Measurements from ENCODE around the gene MARCHF6.
A peak's percentile ranks its signal among the peaks of the same experiment; 100 is the strongest.

MARCHF6 gene

DNA sequence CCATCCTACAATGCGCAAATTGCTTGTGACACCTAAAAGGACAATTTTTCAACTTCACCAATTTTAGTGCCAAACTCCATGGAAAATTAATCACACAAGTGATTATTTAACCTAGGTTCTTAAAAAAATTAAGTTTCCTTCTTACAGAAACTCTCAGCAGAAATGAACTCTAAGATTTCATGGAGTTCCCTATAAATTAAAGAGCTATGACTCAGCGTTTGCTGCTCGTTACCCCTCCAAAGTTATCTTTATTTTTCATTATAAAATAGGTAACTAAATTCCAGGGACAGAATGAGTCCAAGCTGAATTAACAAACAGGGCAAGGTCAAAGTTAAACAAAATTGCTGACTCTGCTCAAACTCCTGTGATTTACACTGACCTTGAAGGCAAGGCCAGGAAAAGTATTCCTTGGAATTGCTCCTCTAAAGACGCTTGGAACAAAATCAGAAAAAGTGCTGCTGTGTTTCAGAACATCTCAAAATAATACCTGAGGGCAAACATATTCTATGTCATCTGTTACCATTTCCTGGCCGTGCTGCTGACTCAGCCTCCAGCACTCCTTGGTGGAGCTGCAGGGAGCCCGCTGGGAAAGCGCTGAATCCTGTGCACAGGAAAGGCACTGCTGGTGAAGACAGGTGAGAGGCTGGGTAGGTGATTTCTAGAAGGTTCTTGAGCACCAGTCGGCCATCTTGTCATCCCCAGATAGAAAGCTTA is 43.3 kb upstream of the MARCHF6 start:
- TF ChIP-seq, protein P1, sequence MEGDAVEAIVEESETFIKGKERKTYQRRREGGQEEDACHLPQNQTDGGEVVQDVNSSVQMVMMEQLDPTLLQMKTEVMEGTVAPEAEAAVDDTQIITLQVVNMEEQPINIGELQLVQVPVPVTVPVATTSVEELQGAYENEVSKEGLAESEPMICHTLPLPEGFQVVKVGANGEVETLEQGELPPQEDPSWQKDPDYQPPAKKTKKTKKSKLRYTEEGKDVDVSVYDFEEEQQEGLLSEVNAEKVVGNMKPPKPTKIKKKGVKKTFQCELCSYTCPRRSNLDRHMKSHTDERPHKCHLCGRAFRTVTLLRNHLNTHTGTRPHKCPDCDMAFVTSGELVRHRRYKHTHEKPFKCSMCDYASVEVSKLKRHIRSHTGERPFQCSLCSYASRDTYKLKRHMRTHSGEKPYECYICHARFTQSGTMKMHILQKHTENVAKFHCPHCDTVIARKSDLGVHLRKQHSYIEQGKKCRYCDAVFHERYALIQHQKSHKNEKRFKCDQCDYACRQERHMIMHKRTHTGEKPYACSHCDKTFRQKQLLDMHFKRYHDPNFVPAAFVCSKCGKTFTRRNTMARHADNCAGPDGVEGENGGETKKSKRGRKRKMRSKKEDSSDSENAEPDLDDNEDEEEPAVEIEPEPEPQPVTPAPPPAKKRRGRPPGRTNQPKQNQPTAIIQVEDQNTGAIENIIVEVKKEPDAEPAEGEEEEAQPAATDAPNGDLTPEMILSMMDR (conservative IDR thresholded peaks at IDR 0.05), result no peak
- H3K27ac ChIP-seq, result peak overlapping the region; percentile 43

DNA sequence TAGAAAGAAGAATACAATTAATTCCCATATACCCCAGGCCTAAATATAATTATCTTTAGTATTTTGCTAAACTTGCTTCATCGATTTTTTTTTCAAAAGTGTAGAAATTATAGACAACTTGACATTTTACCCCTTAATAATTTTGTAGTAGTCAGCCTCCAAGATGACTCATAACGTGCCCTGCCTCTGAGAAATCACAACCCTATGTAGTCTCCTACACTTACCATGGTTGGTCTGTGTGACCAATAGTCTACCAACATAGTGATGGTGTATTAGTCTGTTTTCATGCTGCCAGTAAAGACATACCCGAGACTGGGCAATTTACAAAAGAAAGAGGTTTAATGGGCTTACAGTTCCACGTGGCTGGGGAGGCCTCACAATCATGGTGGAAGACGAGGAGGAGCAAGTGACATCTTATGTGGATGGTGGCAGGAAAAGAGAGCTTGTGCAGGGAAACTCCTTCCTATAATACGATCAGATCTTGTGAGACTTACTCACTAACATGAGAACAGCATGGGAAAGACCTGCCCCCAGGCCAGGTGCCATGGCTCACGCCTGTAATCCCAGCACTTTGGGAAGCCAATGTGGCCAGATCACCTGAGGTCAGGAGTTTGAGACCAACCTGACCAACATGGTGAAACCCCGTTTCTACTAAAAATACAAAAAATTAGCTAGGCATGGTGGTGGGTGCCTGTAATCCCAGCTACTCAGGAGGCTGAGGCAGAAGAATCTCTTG is 42.5 kb upstream of the MARCHF6 start:
- peak overlapping the region; percentile 43 for H3K27ac ChIP-seq

DNA sequence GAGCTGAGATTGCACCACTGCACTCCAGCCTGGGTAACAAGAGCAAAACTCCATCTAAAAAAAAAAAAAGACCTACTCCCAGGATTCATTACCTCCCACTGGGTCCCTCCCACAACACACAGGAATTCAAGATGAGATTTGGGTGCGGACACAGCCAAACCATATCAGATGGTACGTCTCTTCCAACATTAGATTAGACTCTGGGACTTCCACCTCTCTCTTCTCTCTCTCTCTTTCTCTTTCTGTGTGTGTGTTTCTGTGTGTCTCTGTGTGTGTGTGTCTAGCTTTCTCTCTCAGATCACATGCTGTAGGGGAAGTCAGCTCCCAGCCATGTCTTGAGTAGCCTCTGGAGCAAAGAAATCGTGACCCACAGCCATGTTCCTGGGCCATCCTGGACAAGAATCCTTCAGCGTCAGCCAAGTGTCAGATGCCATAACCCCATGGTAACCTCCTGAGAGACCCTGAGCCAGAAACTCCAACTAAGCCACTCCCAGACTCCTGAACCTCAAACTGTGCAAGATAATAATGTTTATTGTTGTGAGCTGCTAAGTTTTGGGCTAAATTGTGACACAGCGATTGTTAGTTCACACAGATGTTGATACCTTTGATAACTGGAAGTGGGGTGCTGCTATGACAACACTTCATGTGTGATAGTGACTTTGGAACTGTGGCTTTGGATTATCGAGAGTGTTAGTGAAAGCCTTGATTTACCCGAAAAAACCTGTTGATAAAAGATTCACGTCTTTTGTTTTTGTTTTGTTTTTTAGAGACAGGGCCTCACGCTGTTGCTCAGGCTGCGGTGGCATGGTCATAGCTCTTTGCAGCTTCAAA is 41.7 kb upstream of the MARCHF6 start:
- TF ChIP-seq, protein P1 (conservative IDR thresholded peaks at IDR 0.05), result no peak
- H3K27ac ChIP-seq, result no peak overlapping the region; the same call in 1 of the 2 replicates

DNA sequence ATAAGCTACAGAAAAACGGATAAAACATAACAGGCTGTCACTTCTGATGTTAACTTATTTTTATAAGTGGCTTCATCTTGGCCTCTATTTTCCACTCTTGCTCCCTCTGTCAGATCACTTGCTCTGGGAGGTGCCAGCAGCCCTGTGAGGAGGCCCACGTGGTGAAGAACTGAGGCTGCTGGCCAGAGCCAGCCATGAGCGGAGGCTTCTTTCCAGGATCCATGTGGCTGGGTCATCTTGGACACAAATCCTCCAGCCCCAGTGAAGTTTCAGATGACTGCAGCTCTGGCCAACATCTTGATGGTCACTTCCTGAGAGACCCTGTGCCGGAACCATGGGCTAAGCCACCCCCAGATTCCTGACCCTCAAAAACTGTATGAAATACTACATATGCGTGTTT is 38.3 kb upstream of the MARCHF6 start:
- H3K27ac ChIP-seq, result no peak overlapping the region
- TF ChIP-seq, protein P1 (conservative IDR thresholded peaks at IDR 0.05), result no peak

DNA sequence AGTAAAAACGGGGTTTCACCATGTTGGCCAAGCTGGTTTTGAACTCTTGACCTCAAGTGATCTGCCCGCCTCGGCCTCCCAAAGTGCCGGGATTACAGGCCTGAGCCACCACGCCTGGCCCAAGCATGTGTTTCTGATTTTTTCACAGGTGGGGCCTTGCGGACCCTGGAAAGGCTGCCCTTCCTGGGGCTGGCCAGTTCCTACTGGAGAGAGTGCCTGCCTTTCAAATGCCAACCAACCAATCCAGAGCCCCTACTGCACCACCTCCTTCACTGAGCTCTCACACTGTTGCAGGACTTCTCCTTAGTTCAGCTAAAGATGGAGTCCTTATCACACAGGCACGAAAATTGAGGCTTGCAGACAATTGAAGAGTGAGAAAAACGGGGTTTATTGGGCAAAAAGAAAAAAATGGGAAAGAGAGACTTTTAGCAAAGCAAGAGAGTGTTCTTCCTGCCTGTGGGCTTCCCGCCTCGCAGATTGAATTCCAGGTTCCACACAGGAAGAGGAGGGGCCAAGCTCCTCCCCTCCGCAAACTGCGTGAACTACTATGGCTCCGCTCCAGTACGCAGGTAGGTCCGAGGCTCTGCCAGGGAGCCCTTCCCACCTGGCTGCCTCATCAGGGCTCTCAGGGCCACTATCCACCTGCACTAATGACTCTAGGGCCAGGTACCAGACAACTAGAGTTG is 37.5 kb upstream of the MARCHF6 start:
- TF ChIP-seq, protein P1 (conservative IDR thresholded peaks at IDR 0.05), result no peak

DNA sequence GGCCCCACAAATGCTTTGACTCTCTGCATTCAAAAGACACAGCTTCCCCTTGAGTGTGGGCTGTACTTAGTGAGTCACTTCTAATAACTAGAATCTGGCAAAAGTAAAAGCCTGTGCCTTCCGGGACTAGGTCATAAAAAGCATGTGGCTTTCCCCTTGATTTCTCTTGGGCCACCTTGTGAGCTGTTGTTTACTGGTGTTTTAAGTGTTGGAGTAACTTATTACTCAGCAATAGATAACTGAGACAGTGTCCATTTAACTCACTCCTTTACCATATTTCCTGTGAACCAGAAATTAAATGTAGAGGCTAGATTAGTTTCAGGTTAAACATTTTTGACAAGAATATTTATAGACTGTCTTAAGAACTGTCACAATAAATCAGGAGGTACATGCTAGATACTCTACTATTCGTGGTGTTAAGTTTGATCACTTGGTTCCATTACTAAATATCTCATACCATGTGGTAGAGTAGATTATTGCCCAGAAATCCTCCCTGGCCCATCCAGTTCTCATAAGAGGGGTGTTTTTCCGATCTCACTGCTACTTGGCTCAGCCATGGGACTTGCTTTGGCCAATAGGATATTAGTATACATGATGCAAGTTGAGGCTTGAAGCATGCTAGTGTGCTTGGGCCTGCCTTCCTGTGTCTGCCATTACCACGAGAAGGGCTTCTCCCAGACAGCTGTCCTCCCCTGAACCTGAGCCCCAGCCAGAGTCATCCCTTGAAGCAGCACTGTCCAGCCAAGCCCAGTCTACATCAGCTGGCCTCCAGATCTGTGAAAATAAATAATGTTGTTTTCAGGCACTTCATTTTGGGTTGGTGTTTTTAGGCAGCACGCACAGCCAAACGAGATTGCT is 35.4 kb upstream of the MARCHF6 start:
- TF ChIP-seq, protein P1 (conservative IDR thresholded peaks at IDR 0.05), result no peak

More for the DNA sequence above, 37.5 kb upstream of the MARCHF6 start:
- H3K27ac ChIP-seq, result no peak overlapping the region

More for the DNA sequence above, 35.4 kb upstream of the MARCHF6 start:
- no peak overlapping the region for H3K27ac ChIP-seq

Data from VCaP (cell line).